K562 (cell line): ENCODE data around the gene PLA2G2C. TPM values are rescaled to one million over a fixed set of nuclear protein-coding genes. Genes with fewer than 3 reads are reported as not detected.
A peak's percentile ranks its signal among the peaks of the same experiment; 100 is the strongest.

Source experiments
- GMEB1 ChIP-seq: fragments of 250-450 bp; sonication (Bioruptor Pico); IDR thresholded peaks from 2 replicates; pipeline ENCODE4 v1.4.0; 2020; ENCODE audit warnings: mild to moderate bottlenecking
- HDGF ChIP-seq: fragments of 450-650 bp; IDR thresholded peaks from 2 replicates; pipeline ENCODE4 v1.6.1; 2016
- HMBOX1 ChIP-seq: sonication (generic); IDR thresholded peaks from 2 replicates; pipeline ENCODE4 v1.6.1; 2016
- JUND ChIP-seq, 2 experiments: IDR thresholded peaks; 2 replicates in 1 of 2; 3 replicates in 1 of 2; pipeline ENCODE4 v1.6.1; 2011; ENCODE audit warnings: borderline replicate concordance in 2 of 2, low read depth in 2 of 2, low read length in 2 of 2, improper control_type of control experiment in 1 of 2, missing biosample characterization in 1 of 2, missing genetic modification characterization in 1 of 2, missing genetic modification reagents in 1 of 2
- KDM4B ChIP-seq, 2 experiments: fragments of 450-650 bp in 1 of 2; sonication (generic) in 1 of 2; IDR thresholded peaks; 2 replicates each; pipeline ENCODE4 v1.6.1; 2016 to 2017; ENCODE audit warnings: borderline replicate concordance in 2 of 2, antibody characterized with exemption in 1 of 2, low read depth in 1 of 2, mild to moderate bottlenecking in 1 of 2
- MBD2 ChIP-seq: sonication (generic); IDR thresholded peaks from 2 replicates; pipeline ENCODE4 v1.6.1; 2016; ENCODE audit warnings: low read depth, borderline replicate concordance
- NCOA6 ChIP-seq: fragments of 450-650 bp; IDR thresholded peaks from 2 replicates; pipeline ENCODE4 v1.6.1; 2017; ENCODE audit warnings: mild to moderate bottlenecking
- NFIX ChIP-seq: fragments of 250-450 bp; sonication (Bioruptor Pico); IDR thresholded peaks from 2 replicates; pipeline ENCODE4 v1.4.0; 2020; ENCODE audit warnings: low read depth, mild to moderate bottlenecking, moderate library complexity
- NR2C2 ChIP-seq, 2 experiments: fragments of 200-800 bp in 1 of 2; sonication (Bioruptor generic) in 1 of 2; sonication (generic) in 1 of 2; formaldehyde crosslinking in 1 of 2; IDR thresholded peaks; 2 replicates each; pipeline versions ENCODE4 v1.6.1 to v1.8.0; 2016 to 2022; ENCODE audit warnings: mild to moderate bottlenecking in 1 of 2, missing compliant biosample characterization in 1 of 2, missing genetic modification characterization in 1 of 2, missing genetic modification reagents in 1 of 2
- NRF1 ChIP-seq, 2 experiments: fragments of 450-650 bp; IDR thresholded peaks in 1 of 2; conservative IDR thresholded peaks in 1 of 2; 2 replicates each; pipeline ENCODE4 v1.6.1; 2014; ENCODE audit warnings: mild to moderate bottlenecking in 2 of 2
- PML ChIP-seq: IDR thresholded peaks from 2 replicates; pipeline ENCODE4 v1.6.1; 2012; ENCODE audit warnings: low read length, inconsistent platforms
- SMAD1 ChIP-seq: fragments of 150-350 bp; IDR thresholded peaks from 2 replicates; pipeline ENCODE4 v1.6.1; 2014; ENCODE audit warnings: low read length, low read depth; ENCODE audit not compliant: partially characterized antibody
- SMARCA4 ChIP-seq: fragments of 450-650 bp; IDR thresholded peaks from 2 replicates; pipeline ENCODE4 v1.6.1; 2016
- TAF7 ChIP-seq: fragments of 450-650 bp; IDR thresholded peaks from 2 replicates; pipeline ENCODE4 v1.6.1; 2016; ENCODE audit warnings: missing genetic modification characterization, missing compliant biosample characterization
- YBX1 ChIP-seq: fragments of 450-650 bp; IDR thresholded peaks from 2 replicates; pipeline ENCODE4 v1.7.1; 2016; ENCODE audit warnings: mild to moderate bottlenecking
- ZBTB34 ChIP-seq: fragments of 250-450 bp; sonication (Bioruptor Pico); IDR thresholded peaks from 2 replicates; pipeline ENCODE4 v1.8.0; 2021; ENCODE audit warnings: mild to moderate bottlenecking, moderate library complexity
- ZBTB43 ChIP-seq: sonication (generic); formaldehyde crosslinking; IDR thresholded peaks from 2 replicates; pipeline ENCODE4 v1.8.0; 2023; ENCODE audit warnings: mild to moderate bottlenecking, missing genetic modification reagents
- ZNF174 ChIP-seq: fragments of 250-450 bp; sonication (Bioruptor Pico); IDR thresholded peaks from 2 replicates; pipeline ENCODE4 v1.4.0; 2020; ENCODE audit warnings: mild to moderate bottlenecking
- ZNF239 ChIP-seq: fragments of 250-450 bp; sonication (Bioruptor Pico); IDR thresholded peaks from 2 replicates; pipeline ENCODE4 v1.4.0; 2020; ENCODE audit warnings: mild to moderate bottlenecking
- ZNF740 ChIP-seq, 3 experiments: fragments of 200-800 bp in 1 of 3; sonication (Bioruptor generic) in 1 of 3; sonication (generic) in 1 of 3; formaldehyde crosslinking in 1 of 3; IDR thresholded peaks; 2 replicates each; pipeline versions ENCODE4 v1.6.1 to v1.8.0; 2016 to 2022; ENCODE audit warnings: mild to moderate bottlenecking in 2 of 3, missing compliant biosample characterization in 2 of 3, missing genetic modification characterization in 2 of 3, missing genetic modification reagents in 1 of 3
- polyA plus RNA-seq, 8 experiments: library from polyadenylated mRNA; depleted of rRNA in 4 of 8; stranded (reverse) in 5 of 8; unstranded in 3 of 8; fragments of >200 nt; fragmentation: Nextera tagmentation in 2 of 8; fragmentation: Illumina TruSeq in 1 of 8; extraction: Ambion mirVana in 2 of 8; extraction: Trizol in 1 of 8; gene quantifications; 2 replicates each; pipeline versions ENCODE4 v1.2.1 to v1.2.3, GENCODE V29; 2011 to 2014; ENCODE audit warnings: inconsistent platforms in 1 of 8, missing spikeins in 1 of 8
- total RNA-seq, 7 experiments: library from RNA; depleted of rRNA in 6 of 7; stranded (reverse); fragments of >200 nt in 6 of 7; fragmentation: Illumina TruSeq in 2 of 7; extraction: Trizol in 2 of 7; gene quantifications; 2 replicates each; pipeline versions ENCODE4 v1.2.1 to v1.2.3, GENCODE V29; 2011 to 2021; ENCODE audit warnings: low replicate concordance in 1 of 7

Gene PLA2G2C
- total and polyA plus RNA-seq, 9 of the 15 experiments (the other 6 are each of a cell fraction or from before 2014, with no cell fraction given), result 0.14 to 0.49 (median 0.21) TPM

- TF ChIP-seq GMEB1, result 0 out of 2 replicates have a peak, but pooled peaks have one; percentile 8
- no peak for TF ChIP-seq ZNF740 (CRISPR knock-in tag; IDR thresholded peaks at IDR 0.05)
- peak in 1 of 2 experiments; percentile 16; a peak in 1 of 4 replicates for TF ChIP-seq ZNF740 (tag; IDR thresholded peaks at IDR 0.05)
- 0 out of 2 replicates have a peak, but pooled peaks have one; percentile 5 for TF ChIP-seq ZNF239 (CRISPR knock-in tag)
- no peak for TF ChIP-seq ZBTB43 (CRISPR knock-in tag)
- TF ChIP-seq NFIX (CRISPR knock-in tag), result no peak
- peak; percentile 57 for TF ChIP-seq SMAD1
- TF ChIP-seq YBX1, result no peak
- peak; percentile 63; the same call in 1 of the 2 replicates for TF ChIP-seq TAF7 (tag)
- TF ChIP-seq NRF1 (conservative IDR thresholded peaks at IDR 0.05 in 1 of 2, IDR thresholded peaks at IDR 0.05 in 1 of 2), result no peak; a peak in 1 of 4 replicates
- peak; percentile 17; the same call in 1 of the 2 replicates for TF ChIP-seq ZNF174
- TF ChIP-seq PML, result peak; percentile 46; the same call in 1 of the 2 replicates
- peak; percentile 21; the same call in 1 of the 2 replicates for TF ChIP-seq MBD2
- TF ChIP-seq NCOA6, result peak; percentile 12; the same call in 1 of the 2 replicates
- TF ChIP-seq ZBTB34 (CRISPR knock-in tag), result 0 out of 2 replicates have a peak, but pooled peaks have one; percentile 45
- TF ChIP-seq NR2C2 (CRISPR knock-in tag; IDR thresholded peaks at IDR 0.05), result no peak
- TF ChIP-seq NR2C2 (tag; IDR thresholded peaks at IDR 0.05), result peak; percentile 30; the same call in 1 of the 2 replicates
- 0 out of 4 replicates have a peak, but pooled peaks of 1 of the 2 experiments have one; percentile 6 for TF ChIP-seq KDM4B (IDR thresholded peaks at IDR 0.05; ENCODE audit: borderline replicate concordance in 2 of 2, low read depth in 1 of 2)
- peak; percentile 84 for TF ChIP-seq HMBOX1
- TF ChIP-seq SMARCA4, result peak; percentile 62
- peak; percentile 34; the same call in 1 of the 2 replicates for TF ChIP-seq JUND (IDR thresholded peaks at IDR 0.05; ENCODE audit: borderline replicate concordance, low read depth, low read length)
- TF ChIP-seq JUND (tag; IDR thresholded peaks at IDR 0.05; ENCODE audit: borderline replicate concordance, low read depth, low read length), result peak; percentile 10; the same call in 1 of the 3 replicates
- peak; percentile 94 for TF ChIP-seq HDGF
Observed at GRCh38 chr1:20187813-20188454, 1.6 kb upstream of the PLA2G2C start (continued).
